ENCODE data around the gene MTX2. TPM values are rescaled to one million over a fixed set of nuclear protein-coding genes. Genes with fewer than 3 reads are reported as not detected.
"Not testable (repeated sequence)": the region's sequence is repeated elsewhere in the genome, so short reads cannot be mapped to it uniquely, and the experiment has no call there.

Gene MTX2
- total RNA-seq, 4 donors from 2014 or later: 27.1 to 33.3 (median 29.1) TPM

DNA sequence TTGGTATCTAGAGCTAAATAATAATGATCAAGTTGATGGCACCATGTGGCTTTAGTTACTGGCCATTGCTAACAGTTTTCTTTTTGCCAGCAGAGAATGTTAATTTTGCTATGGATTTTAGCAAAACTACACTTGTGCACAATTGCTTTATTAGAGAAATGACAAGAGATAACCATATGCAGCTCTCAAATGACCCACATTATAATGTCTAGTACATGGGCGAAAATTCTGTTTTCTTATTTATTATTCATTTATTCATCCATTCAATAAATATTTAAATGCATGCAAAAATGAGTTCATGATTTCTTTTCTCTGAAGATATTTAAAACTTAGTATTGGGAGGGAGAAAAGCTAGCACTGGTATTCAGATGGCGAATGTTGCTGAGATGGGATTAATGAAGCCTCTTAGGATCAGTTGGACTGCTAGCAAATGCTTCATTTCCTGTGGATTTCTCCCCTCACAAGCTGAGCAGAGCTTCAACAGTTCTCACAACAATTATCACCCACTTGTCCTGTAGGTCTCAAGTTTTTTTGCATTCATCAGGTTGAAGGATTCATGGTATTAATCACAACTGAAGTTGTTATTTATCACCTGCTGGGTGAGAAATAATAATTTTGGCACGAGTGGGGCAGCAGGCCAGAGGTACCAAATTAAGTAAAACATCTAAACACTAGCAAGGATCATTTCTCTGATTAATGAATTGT is 95.2 kb downstream of the MTX2 start:
- 81 to 85% methylated on average over 3 of the region's 3 CpGs for WGBS, 2 donors
- intact Hi-C loops (cut with DNase I; ENCODE audit: low total_unique reads): no loop called here
- no peak overlapping the region for H3K4me3 ChIP-seq (ENCODE audit: low read depth, poor library complexity, severe bottlenecking)
- DNase-seq (ENCODE audit: low spot score in 2 of 2): no peak
- no peak for TF ChIP-seq POLR2A (IDR thresholded peaks at IDR 0.05)
- TF ChIP-seq, protein P1, sequence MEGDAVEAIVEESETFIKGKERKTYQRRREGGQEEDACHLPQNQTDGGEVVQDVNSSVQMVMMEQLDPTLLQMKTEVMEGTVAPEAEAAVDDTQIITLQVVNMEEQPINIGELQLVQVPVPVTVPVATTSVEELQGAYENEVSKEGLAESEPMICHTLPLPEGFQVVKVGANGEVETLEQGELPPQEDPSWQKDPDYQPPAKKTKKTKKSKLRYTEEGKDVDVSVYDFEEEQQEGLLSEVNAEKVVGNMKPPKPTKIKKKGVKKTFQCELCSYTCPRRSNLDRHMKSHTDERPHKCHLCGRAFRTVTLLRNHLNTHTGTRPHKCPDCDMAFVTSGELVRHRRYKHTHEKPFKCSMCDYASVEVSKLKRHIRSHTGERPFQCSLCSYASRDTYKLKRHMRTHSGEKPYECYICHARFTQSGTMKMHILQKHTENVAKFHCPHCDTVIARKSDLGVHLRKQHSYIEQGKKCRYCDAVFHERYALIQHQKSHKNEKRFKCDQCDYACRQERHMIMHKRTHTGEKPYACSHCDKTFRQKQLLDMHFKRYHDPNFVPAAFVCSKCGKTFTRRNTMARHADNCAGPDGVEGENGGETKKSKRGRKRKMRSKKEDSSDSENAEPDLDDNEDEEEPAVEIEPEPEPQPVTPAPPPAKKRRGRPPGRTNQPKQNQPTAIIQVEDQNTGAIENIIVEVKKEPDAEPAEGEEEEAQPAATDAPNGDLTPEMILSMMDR (IDR thresholded peaks at IDR 0.05): no peak

DNA sequence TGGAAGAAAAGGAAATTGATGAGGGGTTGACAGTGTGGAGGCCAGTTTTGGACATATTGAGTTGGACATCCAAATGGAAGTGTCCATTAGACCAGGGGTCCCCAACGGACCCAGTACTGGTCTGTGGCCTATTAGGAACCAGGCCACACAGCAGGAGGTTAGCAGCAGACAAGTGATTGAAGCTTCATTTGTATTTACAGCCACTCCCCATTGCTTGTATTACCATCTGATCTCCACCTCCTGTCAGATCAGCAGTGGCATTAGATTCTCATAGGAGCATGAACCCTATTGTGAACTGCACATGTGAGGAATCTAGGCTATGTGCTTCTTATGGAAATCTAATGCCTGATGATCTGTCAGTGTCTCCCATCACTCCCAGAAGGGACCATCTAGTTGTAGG is 99.1 kb downstream of the MTX2 start:
- no peak for TF ChIP-seq POLR2A (IDR thresholded peaks at IDR 0.05)
- TF ChIP-seq, protein P1 (IDR thresholded peaks at IDR 0.05): no peak
- intact Hi-C loops (cut with DNase I; ENCODE audit: low total_unique reads): no loop called here
- no peak overlapping the region for H3K4me3 ChIP-seq (ENCODE audit: low read depth, poor library complexity, severe bottlenecking)
- no peak for DNase-seq (ENCODE audit: low spot score in 2 of 2)
- 74 to 84% methylated on average over 1 of the region's 1 CpG for WGBS, 2 donors

DNA sequence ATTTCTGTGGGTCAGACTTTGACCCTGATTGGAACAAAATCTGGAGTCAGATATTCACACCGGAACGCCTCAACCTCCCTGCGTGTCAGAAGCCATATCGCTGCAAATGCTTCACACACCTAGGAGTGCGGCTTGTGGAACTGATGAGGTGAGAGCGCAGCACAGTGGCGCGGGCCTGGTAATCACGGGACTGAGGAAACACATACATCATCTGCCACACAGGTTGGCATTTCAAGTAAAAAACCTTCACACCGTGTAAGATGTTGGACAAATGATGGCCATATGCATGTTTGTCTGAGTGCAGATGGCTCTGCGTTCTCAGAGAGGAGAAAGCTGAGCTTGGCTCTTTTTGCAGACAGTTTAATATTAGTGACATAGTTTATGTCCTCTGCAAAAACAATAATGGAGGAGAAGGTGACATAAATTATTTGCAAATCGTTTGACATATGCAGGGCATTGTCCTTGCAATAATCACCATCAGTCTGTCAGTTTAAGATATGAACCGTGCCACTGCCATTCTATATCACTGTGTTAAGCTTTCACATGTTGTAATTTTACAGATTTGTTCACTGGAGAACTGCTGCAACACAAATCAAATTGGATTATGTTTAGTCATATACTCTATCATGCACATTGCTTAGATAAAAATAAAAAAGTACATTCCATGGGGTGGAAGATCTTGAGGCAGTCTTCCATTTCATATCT is 101.4 kb downstream of the MTX2 start:
- DNase-seq (ENCODE audit: low spot score in 2 of 2): no peak

DNA sequence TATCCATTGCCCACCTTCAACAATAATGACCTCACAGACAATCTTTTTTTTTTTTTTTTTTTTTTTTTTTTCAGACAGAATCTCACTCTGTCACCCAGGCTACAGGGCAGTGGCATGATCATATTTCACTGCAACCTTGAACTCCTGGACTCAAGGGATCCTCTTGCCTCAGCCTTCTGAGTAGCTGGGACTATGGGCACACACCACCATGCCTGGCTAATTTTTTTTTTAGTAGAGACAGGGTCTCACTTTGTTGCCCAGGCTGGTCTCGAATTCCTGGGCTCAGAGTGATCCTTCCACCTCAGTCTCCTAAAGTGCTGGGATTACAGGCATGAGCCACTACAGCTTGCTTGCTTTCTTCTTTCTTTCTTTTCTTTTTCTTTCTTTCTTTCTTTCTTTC is 103.9 kb downstream of the MTX2 start:
- intact Hi-C loops (cut with DNase I; ENCODE audit: low total_unique reads); H3K4me3 ChIP-seq (ENCODE audit: low read depth, poor library complexity, severe bottlenecking); DNase-seq (ENCODE audit: low spot score in 2 of 2): not testable (repeated sequence)
- WGBS, 2 donors: 80 to 100% methylated on average over 1 of the region's 1 CpG

More for the DNA sequence above, 101.4 kb downstream of the MTX2 start:
- intact Hi-C loops (cut with DNase I; ENCODE audit: low total_unique reads): no loop called here
- H3K4me3 ChIP-seq (ENCODE audit: low read depth, poor library complexity, severe bottlenecking): no peak overlapping the region
- no peak for TF ChIP-seq POLR2A (IDR thresholded peaks at IDR 0.05)
- TF ChIP-seq, protein P1 (IDR thresholded peaks at IDR 0.05): no peak
- 76% methylated on average over 13 of the region's 13 CpGs for WGBS, 2 donors

DNA sequence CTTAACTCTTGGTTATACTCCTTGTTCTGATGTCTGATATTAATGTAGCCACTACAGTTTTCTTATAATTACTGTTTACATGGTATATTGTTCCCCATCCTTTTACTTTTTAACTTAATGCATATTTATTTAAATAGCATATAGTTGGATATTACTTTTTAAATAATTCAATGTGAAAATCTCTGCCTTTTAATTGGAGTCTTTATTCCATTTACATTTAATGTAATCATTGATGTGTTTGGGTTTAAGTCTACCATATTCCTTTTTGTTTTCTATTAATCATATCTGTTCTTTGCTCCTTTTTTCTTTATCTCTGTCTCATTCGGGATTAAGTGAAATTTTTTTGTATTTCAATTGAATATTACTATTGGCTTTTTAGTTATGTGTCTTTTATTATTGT is 109.1 kb downstream of the MTX2 start:
- intact Hi-C loops (cut with DNase I; ENCODE audit: low total_unique reads): no loop called here
- WGBS, 2 donors: 97 to 98% methylated on average over 1 of the region's 1 CpG
- no peak for DNase-seq (ENCODE audit: low spot score in 2 of 2)

DNA sequence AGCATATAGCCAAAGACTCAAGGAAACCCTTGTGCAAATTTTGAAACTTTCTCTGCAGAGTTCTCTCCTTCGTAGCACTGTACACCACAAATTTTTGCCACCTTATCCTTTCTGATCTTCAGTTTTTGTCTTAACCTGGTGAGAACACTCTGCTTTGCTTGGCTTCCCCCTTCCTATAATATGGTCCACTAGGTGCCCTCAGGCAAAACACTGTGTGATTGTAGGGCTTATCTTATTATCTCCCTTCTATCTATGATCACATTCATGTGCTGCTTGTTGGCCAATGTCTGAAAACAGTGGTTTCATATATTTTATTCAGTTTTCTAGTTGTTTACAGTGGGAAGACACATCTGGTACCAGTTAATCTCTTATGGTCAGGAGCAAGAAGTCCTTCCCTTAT is 111.1 kb downstream of the MTX2 start:
- TF ChIP-seq, protein P1 (IDR thresholded peaks at IDR 0.05): no peak
- no peak for DNase-seq (ENCODE audit: low spot score in 2 of 2)
- H3K4me3 ChIP-seq (ENCODE audit: low read depth, poor library complexity, severe bottlenecking): no peak overlapping the region
- intact Hi-C loops (cut with DNase I; ENCODE audit: low total_unique reads): no loop called here
- 82 to 94% methylated on average over 1 of the region's 1 CpG for WGBS, 2 donors

More for the DNA sequence above, 109.1 kb downstream of the MTX2 start:
- no peak overlapping the region for H3K4me3 ChIP-seq (ENCODE audit: low read depth, poor library complexity, severe bottlenecking)
- TF ChIP-seq, protein P1 (IDR thresholded peaks at IDR 0.05): no peak
- no peak for TF ChIP-seq POLR2A (IDR thresholded peaks at IDR 0.05)

Data from lower leg skin (tissue), 4 donors.